Measurements from ENCODE around the gene PATJ.
"Not testable (repeated sequence)": the region's sequence is repeated elsewhere in the genome, so short reads cannot be mapped to it uniquely, and the experiment has no call there.

Gene PATJ

GRCh38 chr1:62117018-62117750 lies 374.9 kb downstream of the PATJ start:
- no peak for DNase-seq

GRCh38 chr1:62126579-62127290 lies 384.5 kb downstream of the PATJ start:
- DNase-seq = no peak

- no peak for DNase-seq
Measured at GRCh38 chr1:62128745-62129144, 386.5 kb downstream of the PATJ start.

- no peak for DNase-seq
Measured at GRCh38 chr1:62131093-62131725, 388.9 kb downstream of the PATJ start.

GRCh38 chr1:62138029-62138428 lies 395.7 kb downstream of the PATJ start:
- DNase-seq = no peak

GRCh38 chr1:62139410-62139809 lies 397.1 kb downstream of the PATJ start:
- DNase-seq = no peak

- no peak for DNase-seq
Measured at GRCh38 chr1:62140666-62141065, 398.4 kb downstream of the PATJ start.

- no peak for DNase-seq
Measured at GRCh38 chr1:62142496-62142895, 400.2 kb downstream of the PATJ start.

GRCh38 chr1:62144238-62144831 lies 402.1 kb downstream of the PATJ start:
- peak; percentile 10 for DNase-seq

- DNase-seq = no peak
Measured at GRCh38 chr1:62159940-62160348, 417.7 kb downstream of the PATJ start.

GRCh38 chr1:62161711-62162110 lies 419.4 kb downstream of the PATJ start:
- no peak for DNase-seq

GRCh38 chr1:62170380-62170779 lies 428.1 kb downstream of the PATJ start:
- not testable (repeated sequence) for DNase-seq

GRCh38 chr1:62175568-62176179 lies 433.4 kb downstream of the PATJ start:
- DNase-seq = no peak

- DNase-seq = no peak
Measured at GRCh38 chr1:62176597-62177312, 434.5 kb downstream of the PATJ start.

- no peak for DNase-seq
Measured at GRCh38 chr1:62177621-62178020, 435.3 kb downstream of the PATJ start.

GRCh38 chr1:62178372-62178771 lies 436.1 kb downstream of the PATJ start:
- DNase-seq = no peak

- DNase-seq = not testable (repeated sequence)
Measured at GRCh38 chr1:62180054-62180453, 437.8 kb downstream of the PATJ start.

GRCh38 chr1:62180639-62181038 lies 438.4 kb downstream of the PATJ start:
- no peak for DNase-seq

- no peak for DNase-seq
Measured at GRCh38 chr1:62181532-62181931, 439.3 kb downstream of the PATJ start.

- DNase-seq = not testable (repeated sequence)
Measured at GRCh38 chr1:62182157-62182556, 439.9 kb downstream of the PATJ start.

- DNase-seq = not testable (repeated sequence)
Measured at GRCh38 chr1:62183164-62184020, 441.1 kb downstream of the PATJ start.

Measured in activated T-cell treated with anti-CD3 and anti-CD28 coated beads for 4 hours (primary cell).